ENCODE data around the gene ZNG1C.
"Not testable (repeated sequence)": the region's sequence is repeated elsewhere in the genome, so short reads cannot be mapped to it uniquely, and the experiment has no call there.

Gene ZNG1C

GRCh38 chr9:68330531-68331173 lies 88.9 kb downstream of the ZNG1C start:
- H3K9ac ChIP-seq (ENCODE audit: low read length); H3F3A ChIP-seq (ENCODE audit: insufficient read depth, low read length); H3K36me3 ChIP-seq (ENCODE audit: insufficient read depth, low read length); H3K9me2 ChIP-seq (ENCODE audit: low read depth, low read length); H2AFZ ChIP-seq (ENCODE audit: low read length); H3K27ac ChIP-seq (ENCODE audit: low read depth, low read length, poor library complexity, severe bottlenecking); H3K4me3 ChIP-seq (ENCODE audit: low read depth, low read length, poor library complexity, severe bottlenecking); H3K4me1 ChIP-seq (ENCODE audit: insufficient read depth, low read length, severe bottlenecking); H3K4me2 ChIP-seq (ENCODE audit: low read length); H4K20me1 ChIP-seq (ENCODE audit: insufficient read depth, low read length); H3K27me3 ChIP-seq (ENCODE audit: insufficient read depth, low read length); H3K79me2 ChIP-seq (ENCODE audit: insufficient read depth, low read length); H3K9me3 ChIP-seq (ENCODE audit: low read length): not testable (repeated sequence)

DNA sequence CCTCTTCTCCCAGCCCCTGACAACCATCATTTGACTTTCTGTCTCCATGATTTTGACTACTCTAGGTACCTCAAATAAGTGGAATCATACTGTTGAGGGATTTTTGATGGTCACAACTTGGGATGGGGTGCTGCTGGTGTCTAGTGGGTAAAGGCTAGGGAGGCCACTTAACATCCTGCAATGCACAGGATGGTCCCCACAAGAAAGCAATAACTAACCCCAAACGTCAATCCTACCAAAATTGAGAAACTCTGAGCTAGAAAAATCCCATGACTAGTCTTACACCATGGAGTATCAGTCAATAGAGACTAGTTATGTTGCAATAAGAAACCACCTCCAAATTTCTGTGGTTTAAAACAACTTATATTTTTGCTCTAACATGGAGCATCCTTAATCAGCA lies 90.3 kb downstream of the ZNG1C start:
- not testable (repeated sequence) for H3K27ac ChIP-seq (ENCODE audit: low read depth, low read length, poor library complexity, severe bottlenecking); H2AFZ ChIP-seq (ENCODE audit: low read length); H3K36me3 ChIP-seq (ENCODE audit: insufficient read depth, low read length); H3K4me1 ChIP-seq (ENCODE audit: insufficient read depth, low read length, severe bottlenecking); H3K9me2 ChIP-seq (ENCODE audit: low read depth, low read length); H3K27me3 ChIP-seq (ENCODE audit: insufficient read depth, low read length); H3K4me2 ChIP-seq (ENCODE audit: low read length); H4K20me1 ChIP-seq (ENCODE audit: insufficient read depth, low read length); H3F3A ChIP-seq (ENCODE audit: insufficient read depth, low read length); H3K79me2 ChIP-seq (ENCODE audit: insufficient read depth, low read length); H3K9ac ChIP-seq (ENCODE audit: low read length); H3K9me3 ChIP-seq (ENCODE audit: low read length); H3K4me3 ChIP-seq (ENCODE audit: low read depth, low read length, poor library complexity, severe bottlenecking)

- H3K9me2 ChIP-seq (ENCODE audit: low read depth, low read length); H3K4me1 ChIP-seq (ENCODE audit: insufficient read depth, low read length, severe bottlenecking); H3K79me2 ChIP-seq (ENCODE audit: insufficient read depth, low read length); H3K4me2 ChIP-seq (ENCODE audit: low read length); H3K9ac ChIP-seq (ENCODE audit: low read length); H3K9me3 ChIP-seq (ENCODE audit: low read length); H3K27me3 ChIP-seq (ENCODE audit: insufficient read depth, low read length); H2AFZ ChIP-seq (ENCODE audit: low read length); H4K20me1 ChIP-seq (ENCODE audit: insufficient read depth, low read length); H3K36me3 ChIP-seq (ENCODE audit: insufficient read depth, low read length); H3F3A ChIP-seq (ENCODE audit: insufficient read depth, low read length); H3K27ac ChIP-seq (ENCODE audit: low read depth, low read length, poor library complexity, severe bottlenecking); H3K4me3 ChIP-seq (ENCODE audit: low read depth, low read length, poor library complexity, severe bottlenecking): not testable (repeated sequence)
Observed at GRCh38 chr9:68335935-68336334, 94.2 kb downstream of the ZNG1C start.

GRCh38 chr9:68336639-68337339 lies 95.0 kb downstream of the ZNG1C start:
- H3K36me3 ChIP-seq (ENCODE audit: insufficient read depth, low read length); H3K9me3 ChIP-seq (ENCODE audit: low read length); H4K20me1 ChIP-seq (ENCODE audit: insufficient read depth, low read length); H3K79me2 ChIP-seq (ENCODE audit: insufficient read depth, low read length); H3K4me3 ChIP-seq (ENCODE audit: low read depth, low read length, poor library complexity, severe bottlenecking); H3K4me2 ChIP-seq (ENCODE audit: low read length); H3F3A ChIP-seq (ENCODE audit: insufficient read depth, low read length); H3K4me1 ChIP-seq (ENCODE audit: insufficient read depth, low read length, severe bottlenecking); H3K27me3 ChIP-seq (ENCODE audit: insufficient read depth, low read length); H2AFZ ChIP-seq (ENCODE audit: low read length); H3K9ac ChIP-seq (ENCODE audit: low read length); H3K27ac ChIP-seq (ENCODE audit: low read depth, low read length, poor library complexity, severe bottlenecking); H3K9me2 ChIP-seq (ENCODE audit: low read depth, low read length): not testable (repeated sequence)

DNA sequence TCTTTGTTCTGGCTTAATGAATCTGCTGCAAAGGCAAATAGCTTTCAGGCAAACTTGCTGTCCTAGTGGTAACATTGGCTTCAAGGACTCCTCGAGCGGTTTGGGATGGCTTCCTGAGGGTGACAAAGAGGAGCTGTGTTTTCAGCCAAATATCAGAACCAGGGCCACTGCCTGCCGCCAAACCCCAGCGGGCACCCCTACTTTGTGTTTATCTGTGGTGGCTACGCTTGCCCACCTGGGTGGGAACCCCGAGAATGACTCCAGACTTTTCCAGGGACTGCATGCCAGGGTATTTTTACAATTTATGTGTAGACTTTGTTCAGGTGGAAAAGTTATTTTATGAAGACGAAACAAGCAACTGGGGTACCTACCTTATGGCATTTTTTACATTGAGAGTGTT lies 96.2 kb downstream of the ZNG1C start:
- H3K27ac ChIP-seq (ENCODE audit: low read depth, low read length, poor library complexity, severe bottlenecking); H3K4me3 ChIP-seq (ENCODE audit: low read depth, low read length, poor library complexity, severe bottlenecking); H3K9ac ChIP-seq (ENCODE audit: low read length); H3K9me3 ChIP-seq (ENCODE audit: low read length); H3K4me2 ChIP-seq (ENCODE audit: low read length); H3K9me2 ChIP-seq (ENCODE audit: low read depth, low read length); H4K20me1 ChIP-seq (ENCODE audit: insufficient read depth, low read length); H2AFZ ChIP-seq (ENCODE audit: low read length); H3K4me1 ChIP-seq (ENCODE audit: insufficient read depth, low read length, severe bottlenecking); H3F3A ChIP-seq (ENCODE audit: insufficient read depth, low read length); H3K27me3 ChIP-seq (ENCODE audit: insufficient read depth, low read length); H3K36me3 ChIP-seq (ENCODE audit: insufficient read depth, low read length); H3K79me2 ChIP-seq (ENCODE audit: insufficient read depth, low read length): not testable (repeated sequence)

DNA sequence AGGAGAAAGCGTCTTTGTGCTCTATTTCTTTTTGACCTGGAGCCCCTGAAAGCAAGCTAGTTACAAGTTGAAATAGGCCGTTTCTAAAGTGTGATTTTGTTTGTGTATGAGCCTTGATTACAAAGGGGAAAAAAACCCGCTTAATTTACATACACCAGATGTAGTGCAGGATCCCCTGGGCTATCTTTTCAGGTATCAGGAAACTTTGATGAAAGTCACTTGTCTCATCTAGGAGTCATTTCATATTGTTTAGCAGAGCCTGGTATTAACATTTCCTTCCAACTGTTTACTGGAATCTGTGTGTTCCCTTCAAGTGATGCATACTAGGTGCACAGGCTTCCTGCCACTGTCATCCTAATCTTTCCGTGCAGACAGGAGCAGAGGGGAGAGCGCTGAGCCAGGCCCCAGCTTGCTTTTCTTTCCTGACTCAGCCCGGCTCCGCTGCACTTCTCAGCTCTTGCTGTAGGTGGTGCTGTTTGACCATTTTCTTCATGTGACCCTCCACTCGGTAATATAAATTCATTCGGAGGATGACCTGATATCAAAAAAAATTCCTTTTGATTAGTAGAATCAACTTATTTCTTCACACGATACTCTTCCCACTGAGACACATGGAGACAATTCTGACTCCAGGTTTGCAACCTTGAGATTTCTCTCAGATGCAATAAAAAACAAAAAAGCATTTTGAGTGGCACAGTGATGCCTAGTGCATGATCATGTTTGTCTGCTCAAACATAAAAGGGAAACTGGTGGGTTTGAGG lies 100.7 kb downstream of the ZNG1C start:
- H3K9me3 ChIP-seq (ENCODE audit: low read length); H3K9ac ChIP-seq (ENCODE audit: low read length); H3K27ac ChIP-seq (ENCODE audit: low read depth, low read length, poor library complexity, severe bottlenecking); H3K4me3 ChIP-seq (ENCODE audit: low read depth, low read length, poor library complexity, severe bottlenecking); H3F3A ChIP-seq (ENCODE audit: insufficient read depth, low read length); H3K79me2 ChIP-seq (ENCODE audit: insufficient read depth, low read length); H3K4me1 ChIP-seq (ENCODE audit: insufficient read depth, low read length, severe bottlenecking); H4K20me1 ChIP-seq (ENCODE audit: insufficient read depth, low read length); H3K27me3 ChIP-seq (ENCODE audit: insufficient read depth, low read length); H3K36me3 ChIP-seq (ENCODE audit: insufficient read depth, low read length); H3K4me2 ChIP-seq (ENCODE audit: low read length); H2AFZ ChIP-seq (ENCODE audit: low read length); H3K9me2 ChIP-seq (ENCODE audit: low read depth, low read length): not testable (repeated sequence)

DNA sequence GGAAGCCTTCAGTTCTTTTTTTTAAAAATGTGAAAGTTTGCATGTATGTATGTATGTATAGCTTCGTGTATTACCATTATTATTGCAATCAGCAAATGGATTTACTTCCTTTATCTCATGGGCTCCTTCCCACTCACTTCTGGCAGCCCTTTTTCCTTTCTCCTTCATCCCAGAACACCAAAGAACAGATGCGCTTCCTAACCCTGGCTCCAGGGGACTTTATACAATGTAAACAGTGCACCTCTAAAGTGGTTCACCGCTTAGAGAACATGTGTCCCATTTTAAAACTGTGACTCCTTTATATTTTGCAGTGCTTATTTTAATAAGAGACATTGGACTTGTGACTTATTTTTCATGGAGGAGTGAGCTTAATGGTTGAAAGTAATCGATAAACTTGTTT lies 101.5 kb downstream of the ZNG1C start:
- not testable (repeated sequence) for H3K4me2 ChIP-seq (ENCODE audit: low read length); H3F3A ChIP-seq (ENCODE audit: insufficient read depth, low read length); H3K27ac ChIP-seq (ENCODE audit: low read depth, low read length, poor library complexity, severe bottlenecking); H2AFZ ChIP-seq (ENCODE audit: low read length); H3K9ac ChIP-seq (ENCODE audit: low read length); H3K79me2 ChIP-seq (ENCODE audit: insufficient read depth, low read length); H4K20me1 ChIP-seq (ENCODE audit: insufficient read depth, low read length); H3K9me3 ChIP-seq (ENCODE audit: low read length); H3K9me2 ChIP-seq (ENCODE audit: low read depth, low read length); H3K36me3 ChIP-seq (ENCODE audit: insufficient read depth, low read length); H3K4me1 ChIP-seq (ENCODE audit: insufficient read depth, low read length, severe bottlenecking); H3K4me3 ChIP-seq (ENCODE audit: low read depth, low read length, poor library complexity, severe bottlenecking); H3K27me3 ChIP-seq (ENCODE audit: insufficient read depth, low read length)

All from OCI-LY1 (cell line).